GM18870 (cell line): ENCODE results near the gene TENM3.

ENCODE experiments used
- ATAC-seq: cut with Tn5 transposase; IDR thresholded peaks from one replicate; pipeline ENCODE4 v1.9.1; 2021; ENCODE audit warnings: moderate library complexity; ENCODE audit not compliant: unreplicated experiment

Gene TENM3

DNA sequence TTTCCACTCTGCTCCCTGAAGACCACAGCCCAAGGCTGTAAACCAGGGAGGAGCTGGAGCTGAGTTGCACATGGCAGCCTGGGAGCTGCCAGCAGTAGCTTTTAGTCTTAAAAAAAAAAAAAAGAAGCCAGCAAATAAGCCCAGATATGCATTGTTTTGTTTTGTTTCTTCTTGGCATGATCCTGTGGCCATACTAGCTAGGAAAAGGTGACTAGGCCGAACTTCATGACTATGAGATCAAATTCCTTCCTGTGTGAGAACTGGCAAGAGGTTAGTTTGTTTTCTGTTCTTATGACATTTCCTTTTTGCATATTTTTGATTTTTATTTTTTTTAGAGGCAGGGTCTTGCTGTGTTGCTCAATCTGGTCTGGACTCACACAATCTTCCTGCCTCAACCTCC, 350.7 kb downstream of the TENM3 start:
- ATAC-seq, result no peak

GRCh38 chr4:182600093-182600492, 356.9 kb downstream of the TENM3 start:
- no peak for ATAC-seq

- no peak for ATAC-seq
These were observed 357.7 kb downstream of the TENM3 start for GRCh38 chr4:182600856-182601255.

- no peak for ATAC-seq
These were observed 361.0 kb downstream of the TENM3 start for GRCh38 chr4:182604161-182604622.

- ATAC-seq, result no peak
These were observed 361.8 kb downstream of the TENM3 start for GRCh38 chr4:182604953-182605352.

DNA sequence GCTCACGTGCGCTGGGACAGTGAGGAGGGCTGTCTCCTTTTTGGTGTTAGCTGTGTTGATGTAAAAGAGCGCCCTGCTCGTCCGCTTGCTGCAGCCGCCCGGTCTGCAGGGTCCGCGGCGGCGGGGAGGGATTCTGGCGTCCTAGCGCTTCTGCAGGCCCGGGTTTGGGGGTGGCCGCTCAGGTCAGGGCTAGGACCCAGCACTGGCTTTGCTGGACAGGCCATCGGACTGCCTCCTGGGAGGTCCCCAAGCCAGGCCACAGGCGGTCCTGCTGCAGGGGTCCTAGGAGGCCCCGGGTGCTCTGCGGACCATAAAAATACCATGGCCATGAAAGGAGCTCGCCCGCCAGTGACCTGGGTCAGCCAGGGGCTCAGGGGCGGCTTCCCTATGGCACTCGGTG, 365.3 kb downstream of the TENM3 start:
- no peak for ATAC-seq

GRCh38 chr4:182616476-182616875, 373.3 kb downstream of the TENM3 start:
- no peak for ATAC-seq

DNA sequence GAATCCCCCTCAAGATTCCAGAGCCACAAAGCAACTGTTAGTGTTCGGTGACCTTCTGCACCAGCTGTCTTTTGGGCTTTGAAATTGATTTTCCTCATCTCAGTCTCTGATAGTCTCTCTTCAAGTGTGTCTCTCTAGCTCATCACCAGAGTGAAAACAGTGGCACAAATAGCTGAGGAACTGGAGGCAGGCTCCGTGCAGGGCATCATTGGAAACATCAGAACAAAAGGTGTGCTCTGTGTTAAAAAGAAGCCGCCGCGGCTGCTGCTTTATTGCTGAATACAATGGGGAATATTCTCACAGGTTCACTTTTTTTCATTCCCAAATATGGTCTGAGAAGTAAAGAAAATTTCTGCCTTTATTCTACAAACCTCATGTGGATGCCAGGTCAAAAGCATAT, 376.5 kb downstream of the TENM3 start:
- no peak for ATAC-seq

- ATAC-seq, result no peak
These were observed 377.1 kb downstream of the TENM3 start for GRCh38 chr4:182620111-182620980.

DNA sequence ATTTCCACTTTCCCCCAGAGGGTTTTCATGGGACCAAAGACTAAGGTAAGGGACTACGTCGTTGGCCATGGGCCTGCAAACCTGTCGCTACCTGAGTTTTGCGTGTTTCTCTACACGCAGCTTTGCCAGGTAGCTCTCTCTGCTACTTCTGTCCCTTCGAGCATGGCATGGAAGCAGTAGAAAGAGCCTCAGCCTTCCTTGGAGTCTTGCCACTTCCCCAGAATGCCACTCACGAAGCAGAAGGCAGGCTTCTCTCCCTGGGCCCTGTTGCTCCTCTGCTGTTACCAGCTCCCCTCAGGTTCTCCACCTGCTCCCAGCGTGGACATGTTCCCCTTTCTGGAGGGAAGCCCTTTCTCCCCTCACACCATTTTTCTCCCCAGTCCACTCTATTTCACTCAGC, 381.1 kb downstream of the TENM3 start:
- ATAC-seq, result no peak

DNA sequence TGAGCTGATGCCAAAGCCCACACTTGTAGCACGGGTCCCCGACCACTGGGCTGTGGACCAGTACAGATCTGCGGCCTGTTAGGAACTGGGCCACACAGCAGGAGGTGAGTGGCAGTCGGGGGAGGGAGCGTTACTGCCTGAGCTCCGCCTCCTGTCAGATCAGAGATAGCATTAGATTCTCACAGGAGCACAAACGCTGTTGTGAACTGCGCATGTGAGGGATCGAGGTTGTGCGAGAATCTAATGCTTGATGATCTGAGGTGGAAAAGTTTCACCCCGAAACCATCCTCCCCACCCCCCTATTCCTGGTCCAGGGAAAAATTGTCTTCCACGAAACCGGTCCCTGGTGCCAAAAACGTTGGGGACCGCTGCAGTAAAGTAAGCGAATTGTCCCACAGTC, 382.0 kb downstream of the TENM3 start:
- ATAC-seq, result no peak

- ATAC-seq, result no peak
These were observed 384.8 kb downstream of the TENM3 start for GRCh38 chr4:182627996-182628395.

DNA sequence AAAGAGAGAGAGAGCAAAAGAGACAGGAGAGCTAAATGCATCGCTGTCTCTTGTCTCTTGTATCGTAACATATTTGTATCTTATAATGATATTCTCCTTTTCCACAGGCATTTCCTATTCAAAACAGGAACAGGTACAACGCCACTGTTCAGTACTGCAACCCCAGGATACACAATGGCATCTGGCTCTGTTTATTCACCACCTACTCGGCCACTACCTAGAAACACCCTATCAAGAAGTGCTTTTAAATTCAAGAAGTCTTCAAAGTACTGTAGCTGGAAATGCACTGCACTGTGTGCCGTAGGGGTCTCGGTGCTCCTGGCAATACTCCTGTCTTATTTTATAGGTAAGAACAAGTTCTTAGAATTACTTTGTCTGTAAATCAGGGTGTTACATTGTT, 385.3 kb downstream of the TENM3 start:
- no peak for ATAC-seq

DNA sequence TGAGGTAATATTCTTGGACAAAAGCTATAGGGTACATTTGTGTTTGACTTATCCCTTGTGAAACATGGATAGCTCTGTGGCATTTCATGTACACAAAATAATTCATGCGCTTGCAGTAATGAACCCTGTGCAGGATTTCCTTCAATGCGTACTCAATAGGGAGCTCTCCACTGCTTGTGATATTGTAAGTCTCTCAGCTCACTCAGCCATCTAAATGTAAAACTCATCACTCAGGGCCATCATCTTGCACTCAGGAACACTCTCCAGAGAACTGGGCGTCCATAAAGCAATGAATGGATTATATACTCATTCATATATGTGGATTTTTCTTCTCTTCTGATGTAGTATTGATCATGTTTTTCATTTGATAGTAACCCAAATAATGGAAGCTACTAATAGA, 385.9 kb downstream of the TENM3 start:
- ATAC-seq, result no peak

DNA sequence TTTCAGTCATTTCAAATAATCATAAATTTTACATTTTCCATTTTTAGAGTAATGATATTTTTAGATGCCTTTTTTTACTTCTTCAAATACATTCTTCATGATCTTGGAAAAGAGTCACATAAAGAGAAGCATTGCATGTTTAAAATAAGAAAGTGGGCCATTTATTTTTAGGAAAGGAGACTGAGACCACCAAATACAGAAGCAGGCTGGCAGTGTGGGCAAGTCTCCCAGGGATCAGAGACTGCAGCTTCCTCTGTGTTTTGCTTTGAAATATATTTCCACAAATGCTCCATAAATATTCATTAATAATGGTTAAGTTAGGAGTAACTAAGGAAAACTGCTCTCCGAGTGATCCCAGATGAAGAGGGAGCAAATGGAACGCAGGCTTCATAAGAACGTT, 397.3 kb downstream of the TENM3 start:
- no peak for ATAC-seq

GRCh38 chr4:182640932-182641331, 397.7 kb downstream of the TENM3 start:
- no peak for ATAC-seq

GRCh38 chr4:182642831-182643230, 399.6 kb downstream of the TENM3 start:
- ATAC-seq, result peak; percentile 86

- ATAC-seq, result no peak
These were observed 400.8 kb downstream of the TENM3 start for GRCh38 chr4:182643801-182644682.

DNA sequence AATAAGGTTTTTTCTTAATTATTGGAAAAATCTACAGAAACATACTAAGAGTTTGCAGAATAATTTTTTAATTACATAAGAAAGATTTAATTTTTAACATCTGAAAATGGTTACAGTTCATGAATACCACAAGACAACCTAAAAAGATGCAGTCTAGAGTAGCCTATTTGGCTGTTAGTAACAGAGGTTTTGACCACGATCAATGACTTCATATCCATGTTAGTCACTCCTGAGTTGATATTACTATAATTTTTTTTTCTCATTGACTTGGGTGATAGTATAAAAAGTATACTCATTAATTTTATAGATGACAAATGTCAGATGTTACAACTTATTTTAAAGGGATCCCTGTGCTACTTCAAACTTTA, 401.5 kb downstream of the TENM3 start:
- ATAC-seq, result no peak

DNA sequence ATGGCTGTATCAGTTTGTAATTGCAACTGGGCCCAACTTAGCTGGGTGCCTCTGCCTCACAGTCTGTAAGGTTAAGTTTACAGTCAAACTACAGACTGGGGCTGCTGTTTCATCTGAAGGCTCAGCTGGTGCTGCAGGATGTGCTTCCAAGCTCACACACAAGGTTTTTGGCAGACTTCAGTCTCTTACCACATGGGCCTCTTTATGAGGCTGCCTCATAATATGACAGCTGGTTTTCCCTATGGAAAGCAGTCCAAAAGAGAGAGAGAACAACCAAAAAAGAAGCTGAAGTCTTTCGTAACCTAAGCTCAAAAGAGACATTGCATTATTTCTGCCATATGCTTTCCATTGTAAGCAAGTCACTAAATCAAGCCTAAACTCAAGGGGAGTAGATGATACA, 402.3 kb downstream of the TENM3 start:
- no peak for ATAC-seq

- no peak for ATAC-seq
These were observed 404.6 kb downstream of the TENM3 start for GRCh38 chr4:182647646-182648300.
